Hair follicle dermal papilla cell (primary cell): ENCODE measurements around the gene MUC22. TPM values are rescaled to one million over a fixed set of nuclear protein-coding genes. Genes with fewer than 3 reads are reported as not detected.

ENCODE experiments used
- small RNA-seq: library from RNA; depleted of rRNA; stranded (forward); fragments of <200 nt; gene quantifications from one replicate; pipeline ENCODE3, GENCODE V24; 2012
- total RNA-seq: library from RNA; depleted of rRNA; stranded (reverse); fragments of >200 nt; gene quantifications from 2 replicates; pipeline ENCODE4 v1.2.3, GENCODE V29; 2012

MUC22 gene
- total RNA-seq = not detected in 2 replicates

DNA sequence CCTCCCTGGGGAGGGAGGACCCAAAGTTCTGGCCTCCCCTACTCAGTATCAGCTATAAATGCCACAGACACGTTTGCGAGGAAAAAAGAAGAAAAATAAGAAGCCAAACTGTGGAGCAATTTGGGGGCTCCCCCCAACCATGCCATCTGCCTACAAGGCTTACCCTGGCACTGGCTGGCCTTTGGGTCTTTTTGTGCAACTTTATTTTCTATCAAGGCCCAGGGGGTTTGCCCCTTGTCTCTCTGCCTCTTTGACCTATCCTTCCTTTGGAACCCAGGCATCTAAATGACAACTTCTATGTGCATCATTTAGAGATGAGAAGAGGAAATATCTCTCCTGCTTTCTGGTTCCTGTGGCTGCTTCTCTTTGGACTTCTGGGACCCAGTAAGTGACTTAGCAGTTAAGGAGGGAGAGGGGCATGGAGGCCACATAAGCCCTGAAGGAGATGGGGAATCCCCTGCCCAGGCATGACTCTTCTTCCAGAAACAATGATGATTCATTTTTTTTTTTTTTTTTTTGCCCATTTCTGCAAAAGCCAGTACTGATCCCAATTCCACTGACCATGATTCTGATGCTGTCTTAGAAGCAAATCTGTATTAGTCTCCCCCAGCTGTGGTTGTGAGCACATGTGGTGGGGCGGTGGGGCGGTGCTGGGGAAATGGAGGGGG lies at the start of gene MUC22:
MUC22 (plus strand) TSS at position 82 of the 668 bp plus-strand sequence; CDS start at position 315, 233 bp downstream.

DNA sequence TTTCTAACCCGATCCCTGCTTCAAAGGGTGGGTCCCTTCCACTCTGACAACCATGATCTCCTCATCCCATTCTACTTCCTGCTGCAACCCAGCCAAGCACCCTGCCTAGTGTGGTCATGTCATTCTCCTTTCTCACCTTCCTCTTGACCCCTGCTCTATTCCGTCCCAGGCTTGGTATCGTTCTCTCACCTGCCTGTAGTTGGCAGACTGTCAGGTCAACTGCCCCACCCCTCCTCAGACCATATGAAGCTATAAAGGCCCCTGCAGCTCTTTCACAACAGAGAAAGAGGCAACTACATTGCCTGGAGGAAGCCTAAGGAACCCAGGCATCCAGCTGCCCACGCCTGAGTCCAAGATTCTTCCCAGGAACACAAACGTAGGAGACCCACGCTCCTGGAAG lies 26.8 kb upstream of the MUC22 start, which contains the start of gene MUC21:
MUC21 (plus strand) TSS at position 280 of the 400 bp plus-strand sequence. CDS start 241 bp downstream, outside the sequence.

Small RNAs within 50 kb of the gene (small RNA-seq; reads per million reads assigned to genes)
- not detected for gene RNU6-1133P

Other genes with a start within 250 kb of the MUC22 start
- 13.8 and 15.5 TPM in 2 replicates for gene DDR1, start 126.0 kb upstream of the MUC22 start, total RNA-seq
- 10.1 and 11.8 TPM in 2 replicates for gene GTF2H4, start 102.3 kb upstream of the MUC22 start, total RNA-seq
- 21.7 and 24.8 TPM in 2 replicates for gene VARS2, start 96.2 kb upstream of the MUC22 start, total RNA-seq
- not detected in 2 replicates for gene SFTA2, start 78.3 kb upstream of the MUC22 start, total RNA-seq
- not detected in 2 replicates for gene MUCL3, start 69.5 kb upstream of the MUC22 start, total RNA-seq
- gene MUC21, start 26.8 kb upstream of the MUC22 start, total RNA-seq = not detected in 2 replicates
- gene C6orf15, start 102.1 kb downstream of the MUC22 start, total RNA-seq = not detected in 2 replicates
- 1.6 and 2.7 TPM in 2 replicates for gene PSORS1C1, start 104.3 kb downstream of the MUC22 start, total RNA-seq
- not detected in 2 replicates for gene CDSN, start 110.0 kb downstream of the MUC22 start, total RNA-seq
- gene PSORS1C2, start 128.6 kb downstream of the MUC22 start, total RNA-seq = not detected in 2 replicates
- gene CCHCR1, start 147.3 kb downstream of the MUC22 start, total RNA-seq = 15.7 and 17.0 TPM in 2 replicates
- 4.5 and 5.0 TPM in 2 replicates for gene TCF19, start 148.1 kb downstream of the MUC22 start, total RNA-seq
- 0.61 TPM in 1 of 2 replicates, not detected in the other for gene POU5F1, start 160.2 kb downstream of the MUC22 start, total RNA-seq